PC-3 (cell line): ENCODE measurements around the gene KCNT1.

ENCODE experiments used
- CTCF ChIP-seq: fragments of 300-600 bp; sonication (generic); conservative IDR thresholded peaks from 2 replicates; pipeline ENCODE4 v1.5.1; 2017; ENCODE audit warnings: antibody characterized with exemption, low read depth, mild to moderate bottlenecking, low read length
- EZH2 ChIP-seq: fragments of 300-600 bp; sonication (generic); IDR thresholded peaks from one replicate; pipeline ENCODE4 v1.6.1; 2017; ENCODE audit warnings: antibody characterized with exemption, mild to moderate bottlenecking, low read length; ENCODE audit not compliant: unreplicated experiment
- EZH2phosphoT487 ChIP-seq: fragments of 300-600 bp; sonication (generic); IDR thresholded peaks from 2 replicates; pipeline ENCODE4 v1.6.1; 2018; ENCODE audit warnings: mild to moderate bottlenecking, antibody characterized with exemption, low read length, borderline replicate concordance

GRCh38 chr9:135707252-135708138 lies 5.5 kb downstream of the KCNT1 start:
- TF ChIP-seq EZH2, result no peak
- TF ChIP-seq CTCF, result no peak
- no peak for TF ChIP-seq EZH2phosphoT487
